ENCODE measurements around the gene TMEM181. TPM values are rescaled to one million over a fixed set of nuclear protein-coding genes. Genes with fewer than 3 reads are reported as not detected.

The TMEM181 gene
- total and polyA plus RNA-seq, 2 donors (not counting 1 experiment from before 2014, with no cell fraction given): 2.8 to 9.3 TPM

GRCh38 chr6:158620963-158621693, 61.2 kb downstream of the TMEM181 start:
- POLR2A ChIA-PET: no interaction called here
- Mint-ChIP-seq H3K9me3 (ENCODE audit: insufficient read depth) (no peaks in the 10 kb centered on the region), H3K27me3 (no peaks in the 10 kb centered on the region), H3K4me3 (no peak overlapping the region), H3K4me1 (no peaks in the 10 kb centered on the region), H3K27ac (no peak overlapping the region)
- Histone ChIP-seq H3K9me3 (ENCODE audit: control extremely low read depth in 1 of 3, control insufficient read depth in 2 of 3, insufficient read depth in 1 of 3, low read length in 2 of 3) (no peaks in the 10 kb centered on the region), H3K4me3 (ENCODE audit: control extremely low read depth in 1 of 5, extremely low read depth in 1 of 5, insufficient read depth in 1 of 5, low read depth in 2 of 5, low read length in 4 of 5) (no peak overlapping the region), H4K20me1 (ENCODE audit: control insufficient read depth, insufficient read depth, low read length, poor library complexity, severe bottlenecking) (no peaks in the 10 kb centered on the region), H3K79me2 (ENCODE audit: control insufficient read depth, insufficient read depth, low read length) (no peaks in the 10 kb centered on the region), H3K4me1 (ENCODE audit: control insufficient read depth in 2 of 2, insufficient read depth in 2 of 2, low read length in 2 of 2) (no peaks in the 10 kb centered on the region), H3K27ac (ENCODE audit: low read length in 2 of 2) (no peak overlapping the region), H3K9ac (ENCODE audit: low read length) (no peak overlapping the region), H3K27me3 (replicated peaks in 1 of 4; ENCODE audit: control extremely low read depth in 1 of 4, control insufficient read depth in 3 of 4, insufficient read depth in 4 of 4, low read length in 3 of 4) (no peaks in the 10 kb centered on the region), H2AFZ (ENCODE audit: insufficient read depth, low read depth, low read length, poor library complexity, severe bottlenecking) (no peak overlapping the region), H3K36me3 (replicated peaks in 1 of 2; ENCODE audit: control extremely low read depth in 1 of 2, control insufficient read depth in 1 of 2, extremely low read depth in 1 of 2, insufficient read depth in 2 of 2, low read length in 1 of 2) (peaks cover 0 to 35% of the 10 kb centered on the region in 2 experiments), H3K4me2 (replicated peaks; ENCODE audit: low read depth, low read length, poor library complexity, severe bottlenecking) (no peak overlapping the region)
- WGBS (ENCODE audit: insufficient coverage): 92% methylated on average over 13 of the region's 13 CpGs
- ATAC-seq (ENCODE audit: low read depth) (no peak), DNase-seq (no peak)
- TF ChIP-seq EZH2 (IDR thresholded peaks at IDR 0.05; ENCODE audit: borderline replicate concordance, insufficient read depth, low read depth, low read length, poor library complexity, severe bottlenecking): no peak
- TF ChIP-seq CTCF (IDR thresholded peaks at IDR 0.05): no peak
- CTCF ChIA-PET: no interaction called here
- intact Hi-C loops (cut with micrococcal nuclease): no loop called here

- H3K4me1 ChIP-seq (ENCODE audit: control insufficient read depth in 2 of 2, insufficient read depth in 2 of 2, low read length in 2 of 2): no peaks in the 10 kb centered on the region
- ATAC-seq (ENCODE audit: low read depth): no peak
- H3K27me3 Mint-ChIP-seq: no peaks in the 10 kb centered on the region
- no peak overlapping the region for H3K27ac ChIP-seq (ENCODE audit: low read length in 2 of 2)
- H3K4me1 Mint-ChIP-seq: no peaks in the 10 kb centered on the region
- intact Hi-C loops (cut with micrococcal nuclease): no loop called here
- CTCF ChIA-PET: no interaction called here
- no peaks in the 10 kb centered on the region for H3K9me3 ChIP-seq (ENCODE audit: control extremely low read depth in 1 of 3, control insufficient read depth in 2 of 3, insufficient read depth in 1 of 3, low read length in 2 of 3)
- no peak overlapping the region for H3K4me3 ChIP-seq (ENCODE audit: control extremely low read depth in 1 of 5, extremely low read depth in 1 of 5, insufficient read depth in 1 of 5, low read depth in 2 of 5, low read length in 4 of 5)
- no peak overlapping the region for H2AFZ ChIP-seq (ENCODE audit: insufficient read depth, low read depth, low read length, poor library complexity, severe bottlenecking)
- no peaks in the 10 kb centered on the region for H3K27me3 ChIP-seq (replicated peaks in 1 of 4; ENCODE audit: control extremely low read depth in 1 of 4, control insufficient read depth in 3 of 4, insufficient read depth in 4 of 4, low read length in 3 of 4)
- no peak overlapping the region for H3K4me3 Mint-ChIP-seq
- POLR2A ChIA-PET: no interaction called here
- H3K4me2 ChIP-seq (replicated peaks; ENCODE audit: low read depth, low read length, poor library complexity, severe bottlenecking): no peak overlapping the region
- no peak overlapping the region for H3K9ac ChIP-seq (ENCODE audit: low read length)
- H3K79me2 ChIP-seq (ENCODE audit: control insufficient read depth, insufficient read depth, low read length): no peaks in the 10 kb centered on the region
- H3K36me3 ChIP-seq (replicated peaks in 1 of 2; ENCODE audit: control extremely low read depth in 1 of 2, control insufficient read depth in 1 of 2, extremely low read depth in 1 of 2, insufficient read depth in 2 of 2, low read length in 1 of 2): peaks cover 2 to 41% of the 10 kb centered on the region in 2 experiments
- no peak for TF ChIP-seq CTCF (IDR thresholded peaks at IDR 0.05)
- TF ChIP-seq EZH2 (IDR thresholded peaks at IDR 0.05; ENCODE audit: borderline replicate concordance, insufficient read depth, low read depth, low read length, poor library complexity, severe bottlenecking): no peak
- H4K20me1 ChIP-seq (ENCODE audit: control insufficient read depth, insufficient read depth, low read length, poor library complexity, severe bottlenecking): no peaks in the 10 kb centered on the region
- WGBS (ENCODE audit: insufficient coverage): 96% methylated on average over 23 of the region's 25 CpGs
- no peak overlapping the region for H3K27ac Mint-ChIP-seq
- H3K9me3 Mint-ChIP-seq (ENCODE audit: insufficient read depth): no peaks in the 10 kb centered on the region
- DNase-seq: no peak
These were observed 62.0 kb downstream of the TMEM181 start for GRCh38 chr6:158621694-158622544.
